CD14-positive monocyte (primary cell): ENCODE measurements around the gene LRRC59. TPM values are rescaled to one million over a fixed set of nuclear protein-coding genes. Genes with fewer than 3 reads are reported as not detected.

Experiments used
- DNase-seq, 3 donors: peaks; one replicate each; pipeline ENCODE4 v3.0.0-alpha.2; 2011 to 2022
- H2AFZ ChIP-seq: 2 replicates; pipeline ENCODE4 v1.6.0; 2012; ENCODE audit warnings: mild to moderate bottlenecking, low read depth, low read length, inconsistent platforms; ENCODE audit not compliant: insufficient read depth, poor library complexity, severe bottlenecking
- H3K27ac ChIP-seq, 2 donors: 1 replicate in 1 of 2; 2 replicates in 1 of 2; pipeline ENCODE4 v1.5.1; 2012 to 2013; ENCODE audit warnings: low read length in 2 of 2, control low read depth in 1 of 2, inconsistent platforms in 1 of 2, low read depth in 1 of 2, mild to moderate bottlenecking in 1 of 2
- H3K27me3 ChIP-seq, 2 donors: one replicate each; pipeline versions ENCODE4 v1.6.0 to v1.6.1; 2011 to 2013; ENCODE audit warnings: low read length in 2 of 2; ENCODE audit not compliant: control insufficient read depth in 2 of 2, insufficient read depth in 2 of 2
- H3K36me3 ChIP-seq, 2 donors: replicated peaks in 1 of 2; 1 replicate in 1 of 2; 2 replicates in 1 of 2; pipeline versions ENCODE4 v1.5.1 to v1.6.1; 2012 to 2013; ENCODE audit warnings: low read length in 2 of 2, control low read depth in 1 of 2, inconsistent platforms in 1 of 2, mild to moderate bottlenecking in 1 of 2; ENCODE audit not compliant: insufficient read depth in 2 of 2, control insufficient read depth in 1 of 2
- H3K4me1 ChIP-seq, 2 donors: 1 replicate in 1 of 2; 2 replicates in 1 of 2; pipeline versions ENCODE4 v1.5.1 to v1.6.1; 2012 to 2013; ENCODE audit warnings: low read length in 2 of 2, control low read depth in 1 of 2, inconsistent platforms in 1 of 2, mild to moderate bottlenecking in 1 of 2, moderate library complexity in 1 of 2; ENCODE audit not compliant: insufficient read depth in 2 of 2, control insufficient read depth in 1 of 2
- H3K4me2 ChIP-seq: replicated peaks from 2 replicates; pipeline ENCODE3; 2012; ENCODE audit warnings: low read length, moderate library complexity, mild to moderate bottlenecking; ENCODE audit not compliant: poor library complexity, severe bottlenecking; ENCODE audit errors: extremely low read depth
- H3K4me3 ChIP-seq, 3 experiments: fragments of 200-600 bp in 1 of 3; sonication (generic) in 1 of 3; replicated peaks in 1 of 3; 1 replicate in 2 of 3; 2 replicates in 1 of 3; pipeline ENCODE4 v1.5.1; 2011 to 2013; ENCODE audit warnings: low read length in 3 of 3, mild to moderate bottlenecking in 3 of 3, control low read depth in 2 of 3, low read depth in 2 of 3, inconsistent platforms in 1 of 3, moderate library complexity in 1 of 3
- H3K79me2 ChIP-seq: 2 replicates; pipeline ENCODE4 v1.6.0; 2012; ENCODE audit warnings: mild to moderate bottlenecking, control low read depth, inconsistent platforms, low read length, moderate library complexity; ENCODE audit not compliant: insufficient read depth
- H3K9ac ChIP-seq: 2 replicates; pipeline ENCODE4 v1.6.0; 2017; ENCODE audit warnings: low read length, mild to moderate bottlenecking; ENCODE audit not compliant: insufficient read depth, poor library complexity, severe bottlenecking
- H3K9me3 ChIP-seq, 2 donors: replicated peaks in 1 of 2; 1 replicate in 1 of 2; 2 replicates in 1 of 2; pipeline versions ENCODE4 v1.5.1 to v1.6.1; 2012 to 2013; ENCODE audit warnings: low read length in 2 of 2, control low read depth in 1 of 2; ENCODE audit not compliant: control insufficient read depth in 1 of 2, insufficient read depth in 1 of 2
- H4K20me1 ChIP-seq: 2 replicates; pipeline ENCODE4 v1.6.0; 2012; ENCODE audit warnings: mild to moderate bottlenecking, low read length, control low read depth, moderate library complexity; ENCODE audit not compliant: insufficient read depth
- H3K27ac Mint-ChIP-seq, 7 donors: one replicate each; pipeline ENCODE4 v1.8.0; 2020; ENCODE audit warnings: mild to moderate bottlenecking in 7 of 7, mixed read lengths in 7 of 7, moderate library complexity in 6 of 7, inconsistent platforms in 2 of 7
- H3K27me3 Mint-ChIP-seq, 3 donors: one replicate each; pipeline ENCODE4 v1.8.0; 2021 to 2022; ENCODE audit warnings: low read depth in 3 of 3, mild to moderate bottlenecking in 3 of 3, mixed read lengths in 3 of 3, moderate library complexity in 3 of 3, inconsistent platforms in 1 of 3
- H3K36me3 Mint-ChIP-seq, 2 donors: one replicate each; pipeline ENCODE4 v1.8.0; 2020; ENCODE audit warnings: mixed read lengths in 2 of 2, inconsistent platforms in 1 of 2, mild to moderate bottlenecking in 1 of 2
- H3K4me1 Mint-ChIP-seq: one replicate; pipeline ENCODE4 v1.8.0; 2020; ENCODE audit warnings: mild to moderate bottlenecking, mixed read lengths
- H3K4me3 Mint-ChIP-seq, 2 donors: one replicate each; pipeline ENCODE4 v1.8.0; 2020; ENCODE audit warnings: mild to moderate bottlenecking in 2 of 2, mixed read lengths in 2 of 2, moderate library complexity in 1 of 2
- H3K9me3 Mint-ChIP-seq, 7 donors: one replicate each; pipeline ENCODE4 v1.8.0; 2020 to 2022; ENCODE audit warnings: mixed read lengths in 7 of 7, mild to moderate bottlenecking in 6 of 7, moderate library complexity in 6 of 7, inconsistent platforms in 2 of 7
- CTCF ChIP-seq: fragments of 200-600 bp; IDR thresholded peaks from one replicate; pipeline ENCODE4 v1.8.0; 2022; ENCODE audit warnings: antibody characterized with exemption, mild to moderate bottlenecking
- WGBS: methylation state at CpG from one replicate; pipeline ENCODE4 v1.1.5; 2013; ENCODE audit warnings: missing lambda C conversion rate; ENCODE audit not compliant: insufficient coverage; 5-methylcytosine and 5-hydroxymethylcytosine counted together
- intact Hi-C, 2 donors: fragments of 100-400 bp; cut with micrococcal nuclease; formaldehyde crosslinking; loops; one replicate each; pipeline versions ENCODE4 v1.15.0 to v1.15.1; 2023
- polyA plus RNA-seq, 3 donors: library from polyadenylated mRNA; depleted of rRNA in 1 of 3; unstranded in 2 of 3; stranded (reverse) in 1 of 3; fragments of 300-500 nt in 2 of 3; fragments of >200 nt in 1 of 3; fragmentation: Illumina TruSeq in 2 of 3; gene quantifications; 1 replicate in 2 of 3; 2 replicates in 1 of 3; pipeline ENCODE4 v1.2.3, GENCODE V29; 2012 to 2021

LRRC59 gene
- polyA plus RNA-seq, 3 donors: 36.6 to 48.9 (median 45.7) TPM

GRCh38 chr17:50360486-50361115 lies 36.7 kb downstream of the LRRC59 start:
- no peak for DNase-seq
- Histone ChIP-seq H3K36me3 (peaks cover 51 to 64% of the 10 kb centered on the region in 2 donors), H2AFZ (no peak overlapping the region), H3K4me3 (no peak overlapping the region), H3K9me3 (no peaks in the 10 kb centered on the region), H4K20me1 (no peaks in the 10 kb centered on the region), H3K4me1 (peaks cover 4% of the 10 kb centered on the region in 2 donors), H3K4me2 (no peak overlapping the region), H3K9ac (no peak overlapping the region), H3K27ac (no peak overlapping the region), H3K27me3 (no peaks in the 10 kb centered on the region), H3K79me2 (no peaks in the 10 kb centered on the region)
- Mint-ChIP-seq H3K4me3 (no peak overlapping the region), H3K27me3 (no peaks in the 10 kb centered on the region), H3K9me3 (peaks cover 0 to under 1% (median 0%) of the 10 kb centered on the region in 7 donors), H3K36me3 (peaks cover 53 to 62% of the 10 kb centered on the region in 2 donors), H3K27ac (no peak overlapping the region), H3K4me1 (peaks cover 10% of the 10 kb centered on the region)
- 89% methylated on average over 7 of the region's 11 CpGs for WGBS
- intact Hi-C loops: no loop called here
- no peak for TF ChIP-seq CTCF

GRCh38 chr17:50359998-50360461 lies 37.3 kb downstream of the LRRC59 start:
- H3K27ac Mint-ChIP-seq: no peak overlapping the region
- peaks cover 54 to 62% of the 10 kb centered on the region in 2 donors for H3K36me3 Mint-ChIP-seq
- H3K27me3 Mint-ChIP-seq: no peaks in the 10 kb centered on the region
- Histone ChIP-seq H3K4me1 (peaks cover 4% of the 10 kb centered on the region in 2 donors), H4K20me1 (no peaks in the 10 kb centered on the region), H3K9ac (no peak overlapping the region), H3K9me3 (no peaks in the 10 kb centered on the region), H3K79me2 (no peaks in the 10 kb centered on the region), H3K27me3 (no peaks in the 10 kb centered on the region), H2AFZ (no peak overlapping the region), H3K36me3 (peaks cover 51 to 64% of the 10 kb centered on the region in 2 donors), H3K27ac (no peak overlapping the region), H3K4me3 (no peak overlapping the region), H3K4me2 (no peak overlapping the region)
- TF ChIP-seq CTCF: no peak
- H3K4me1 Mint-ChIP-seq: peaks cover 10% of the 10 kb centered on the region
- no peak overlapping the region for H3K4me3 Mint-ChIP-seq
- no peaks in the 10 kb centered on the region for H3K9me3 Mint-ChIP-seq
- no peak for DNase-seq
- intact Hi-C loops: no loop called here
- 93% methylated on average over 13 of the region's 14 CpGs for WGBS
